ENCODE data around the gene MXI1. TPM values are rescaled to one million over a fixed set of nuclear protein-coding genes. Genes with fewer than 3 reads are reported as not detected.

MXI1 gene
- total RNA-seq, 1 experiment from 2014 or later = 8.4 TPM

DNA sequence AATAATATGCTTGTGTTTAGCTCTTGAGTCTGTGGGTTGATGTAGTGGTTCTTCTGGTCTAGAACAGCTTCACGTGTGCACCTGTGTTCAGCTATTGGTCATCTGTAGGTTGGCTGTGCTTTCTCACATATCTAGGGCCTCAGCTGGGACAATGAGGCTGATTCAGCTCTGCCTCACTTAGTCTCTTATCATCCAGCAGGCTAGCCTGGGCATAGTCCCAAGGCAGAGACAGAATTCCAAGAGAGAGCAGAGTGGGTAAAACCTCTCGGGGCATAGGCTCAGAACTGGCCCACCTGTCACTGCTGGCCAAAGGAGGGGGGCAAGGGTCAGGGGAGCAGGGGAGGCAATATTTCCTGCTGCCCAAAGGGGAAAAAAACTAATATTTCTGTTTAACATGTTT lies 32.0 kb upstream of the MXI1 start:
- no TSS peak for BruUV-seq (replicated peaks)
- H3K27me3 Mint-ChIP-seq (ENCODE audit: unreplicated experiment) = peaks cover 1% of the 10 kb centered on the region
- H3K27ac Mint-ChIP-seq (ENCODE audit: unreplicated experiment) = no peak overlapping the region
- TF ChIP-seq, protein P1, sequence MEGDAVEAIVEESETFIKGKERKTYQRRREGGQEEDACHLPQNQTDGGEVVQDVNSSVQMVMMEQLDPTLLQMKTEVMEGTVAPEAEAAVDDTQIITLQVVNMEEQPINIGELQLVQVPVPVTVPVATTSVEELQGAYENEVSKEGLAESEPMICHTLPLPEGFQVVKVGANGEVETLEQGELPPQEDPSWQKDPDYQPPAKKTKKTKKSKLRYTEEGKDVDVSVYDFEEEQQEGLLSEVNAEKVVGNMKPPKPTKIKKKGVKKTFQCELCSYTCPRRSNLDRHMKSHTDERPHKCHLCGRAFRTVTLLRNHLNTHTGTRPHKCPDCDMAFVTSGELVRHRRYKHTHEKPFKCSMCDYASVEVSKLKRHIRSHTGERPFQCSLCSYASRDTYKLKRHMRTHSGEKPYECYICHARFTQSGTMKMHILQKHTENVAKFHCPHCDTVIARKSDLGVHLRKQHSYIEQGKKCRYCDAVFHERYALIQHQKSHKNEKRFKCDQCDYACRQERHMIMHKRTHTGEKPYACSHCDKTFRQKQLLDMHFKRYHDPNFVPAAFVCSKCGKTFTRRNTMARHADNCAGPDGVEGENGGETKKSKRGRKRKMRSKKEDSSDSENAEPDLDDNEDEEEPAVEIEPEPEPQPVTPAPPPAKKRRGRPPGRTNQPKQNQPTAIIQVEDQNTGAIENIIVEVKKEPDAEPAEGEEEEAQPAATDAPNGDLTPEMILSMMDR (IDR thresholded peaks at IDR 0.05; ENCODE audit: unreplicated experiment) = no peak
- H3K9me3 Mint-ChIP-seq (ENCODE audit: low read depth, unreplicated experiment) = no peaks in the 10 kb centered on the region
- no peaks in the 10 kb centered on the region for H3K4me1 Mint-ChIP-seq (ENCODE audit: low read depth, unreplicated experiment)
- DNase-seq = no peak
- intact Hi-C loops (cut with micrococcal nuclease; ENCODE audit: unreplicated experiment) = no loop called here
- CTCF ChIA-PET = interaction anchor here (0.5 kb wide), 1 partner anchor 51 kb away, joined by 8 read pairs; no protein-coding TSS in a partner anchor
- H3K36me3 Mint-ChIP-seq (ENCODE audit: insufficient read depth, unreplicated experiment) = no peaks in the 10 kb centered on the region
- H3K4me3 Mint-ChIP-seq (ENCODE audit: low read depth, unreplicated experiment) = no peak overlapping the region

DNA sequence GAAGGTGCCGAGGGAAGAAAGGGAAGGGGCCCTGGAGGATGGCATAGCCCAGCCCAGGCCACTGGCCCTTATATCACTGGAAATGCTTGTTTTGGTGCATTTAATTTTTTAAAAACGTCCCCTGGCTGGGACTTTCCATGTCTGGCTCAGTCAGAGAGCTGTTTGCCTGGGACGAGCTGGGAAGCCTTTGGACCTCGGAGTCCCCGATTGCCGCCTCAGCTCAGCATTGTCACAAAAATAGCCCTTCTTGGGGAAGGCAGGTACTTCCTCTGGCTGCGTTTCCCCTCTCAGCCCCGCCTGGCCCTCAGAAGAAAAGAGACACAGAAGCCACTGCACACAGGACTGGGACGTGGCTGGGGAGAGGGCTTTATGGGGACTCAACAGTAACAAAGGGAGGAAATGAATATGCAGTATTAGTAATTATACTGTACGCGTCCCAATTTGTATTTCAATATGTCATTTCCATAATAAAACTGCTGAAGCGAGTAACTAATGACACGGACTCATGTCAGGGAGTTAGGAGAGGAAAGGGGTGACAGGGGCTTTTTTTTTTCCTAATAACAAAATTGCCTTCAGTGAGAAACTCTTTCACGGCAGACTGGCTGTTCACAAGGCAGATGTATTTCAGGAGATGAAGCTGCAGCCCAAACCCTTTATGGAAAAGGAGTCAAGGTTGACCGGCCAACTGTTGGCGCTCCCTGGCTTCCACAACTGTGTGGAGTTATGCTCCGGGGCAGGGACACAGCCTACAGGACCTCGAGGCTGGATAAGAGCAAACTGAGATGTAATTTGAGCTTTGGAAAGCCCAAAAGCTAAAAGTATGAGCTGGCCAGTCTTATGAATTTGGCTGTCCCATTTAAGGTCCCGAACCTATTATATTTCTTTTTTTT lies 31.0 kb upstream of the MXI1 start:
- CTCF ChIA-PET = interaction anchor here (0.6 to 0.7 kb wide), 3 partner anchors 19 to 818 kb away, joined by 3 to 4 read pairs (median 3); no protein-coding TSS in a partner anchor
- no peak for DNase-seq
- H3K27me3 Mint-ChIP-seq (ENCODE audit: unreplicated experiment) = no peaks in the 10 kb centered on the region
- no peaks in the 10 kb centered on the region for H3K4me1 Mint-ChIP-seq (ENCODE audit: low read depth, unreplicated experiment)
- no peak overlapping the region for H3K27ac Mint-ChIP-seq (ENCODE audit: unreplicated experiment)
- intact Hi-C loops (cut with micrococcal nuclease; ENCODE audit: unreplicated experiment) = no loop called here
- no peaks in the 10 kb centered on the region for H3K9me3 Mint-ChIP-seq (ENCODE audit: low read depth, unreplicated experiment)
- no peaks in the 10 kb centered on the region for H3K36me3 Mint-ChIP-seq (ENCODE audit: insufficient read depth, unreplicated experiment)
- no peak overlapping the region for H3K4me3 Mint-ChIP-seq (ENCODE audit: low read depth, unreplicated experiment)
- no TSS peak for BruUV-seq (replicated peaks)
- TF ChIP-seq, protein P1 (IDR thresholded peaks at IDR 0.05; ENCODE audit: unreplicated experiment) = no peak

- H3K36me3 Mint-ChIP-seq (ENCODE audit: insufficient read depth, unreplicated experiment) = no peaks in the 10 kb centered on the region
- H3K9me3 Mint-ChIP-seq (ENCODE audit: low read depth, unreplicated experiment) = no peaks in the 10 kb centered on the region
- DNase-seq = no peak
- intact Hi-C loops (cut with micrococcal nuclease; ENCODE audit: unreplicated experiment) = no loop called here
- H3K4me3 Mint-ChIP-seq (ENCODE audit: low read depth, unreplicated experiment) = no peak overlapping the region
- TF ChIP-seq, protein P1 (IDR thresholded peaks at IDR 0.05; ENCODE audit: unreplicated experiment) = no peak
- H3K27ac Mint-ChIP-seq (ENCODE audit: unreplicated experiment) = no peak overlapping the region
- CTCF ChIA-PET = no interaction called here
- H3K4me1 Mint-ChIP-seq (ENCODE audit: low read depth, unreplicated experiment) = no peaks in the 10 kb centered on the region
- BruUV-seq (replicated peaks) = no TSS peak
- no peaks in the 10 kb centered on the region for H3K27me3 Mint-ChIP-seq (ENCODE audit: unreplicated experiment)
These were observed 28.2 kb upstream of the MXI1 start for GRCh38 chr10:110179220-110179619.

GRCh38 chr10:110181451-110181850 lies 26.0 kb upstream of the MXI1 start:
- CTCF ChIA-PET = no interaction called here

More at GRCh38 chr10:110181451-110181850, 26.0 kb upstream of the MXI1 start:
- no peaks in the 10 kb centered on the region for H3K4me1 Mint-ChIP-seq (ENCODE audit: low read depth, unreplicated experiment)
- TF ChIP-seq, protein P1 (IDR thresholded peaks at IDR 0.05; ENCODE audit: unreplicated experiment) = no peak
- H3K27ac Mint-ChIP-seq (ENCODE audit: unreplicated experiment) = no peak overlapping the region
- intact Hi-C loops (cut with micrococcal nuclease; ENCODE audit: unreplicated experiment) = no loop called here
- no peaks in the 10 kb centered on the region for H3K27me3 Mint-ChIP-seq (ENCODE audit: unreplicated experiment)
- no peak overlapping the region for H3K4me3 Mint-ChIP-seq (ENCODE audit: low read depth, unreplicated experiment)
- no TSS peak for BruUV-seq (replicated peaks)
- no peaks in the 10 kb centered on the region for H3K9me3 Mint-ChIP-seq (ENCODE audit: low read depth, unreplicated experiment)
- no peaks in the 10 kb centered on the region for H3K36me3 Mint-ChIP-seq (ENCODE audit: insufficient read depth, unreplicated experiment)
- DNase-seq = no peak

All from Calu3 (cell line).